IMR-90 (cell line): Measurements from ENCODE around the gene GTPBP6. TPM values are rescaled to one million over a fixed set of nuclear protein-coding genes. Genes with fewer than 3 reads are reported as not detected.

Experiments used
- ATAC-seq: fragments of 200-7000 bp; cut with Tn5 transposase; 2 replicates; pipeline ENCODE4 v1.9.1; 2020; ENCODE audit warnings: low read depth, mild to moderate bottlenecking, moderate library complexity
- BruUV-seq: library from RNA; stranded (reverse); fragments of 400-500 nt; replicated peaks from 2 replicates; lab custom pipeline; 2021; lab: Mats Ljungman, UMichigan
- CTCF ChIA-PET: fragments of 300-600 bp; formaldehyde crosslinking; extraction: SDS; loops from one replicate; lab custom pipeline; 2021; ENCODE audit warnings: antibody characterized with exemption; lab: Yijun Ruan, JAX
- POLR2A ChIA-PET: fragments of 300-600 bp; sonication (Branson Sonifier 250); formaldehyde crosslinking; loops from one replicate; lab custom pipeline; 2022; ENCODE audit warnings: antibody characterized with exemption; ENCODE audit not compliant: unreplicated experiment; lab: Charles Lee
- DNase-seq: peaks from one replicate; pipeline ENCODE4 v3.0.0; 2013
- H2AFZ ChIP-seq: replicated peaks from 2 replicates; pipeline ENCODE3; 2013; ENCODE audit warnings: low read length, mild to moderate bottlenecking; ENCODE audit not compliant: poor library complexity
- H2AK5ac ChIP-seq: 2 replicates; pipeline ENCODE4 v1.6.1; 2013; ENCODE audit warnings: low read depth, low read length, inconsistent platforms
- H2AK9ac ChIP-seq: replicated peaks from 2 replicates; pipeline ENCODE3; 2013; ENCODE audit warnings: mild to moderate bottlenecking, low read depth, low read length, moderate library complexity; ENCODE audit not compliant: poor library complexity
- H2BK120ac ChIP-seq: 2 replicates; pipeline ENCODE4 v1.6.1; 2013; ENCODE audit warnings: low read depth, low read length, inconsistent platforms
- H2BK15ac ChIP-seq: 3 replicates; pipeline ENCODE4 v1.6.1; 2013; ENCODE audit warnings: low read depth, low read length, inconsistent platforms
- H2BK20ac ChIP-seq: 2 replicates; pipeline ENCODE4 v1.6.1; 2013; ENCODE audit warnings: low read depth, mild to moderate bottlenecking, inconsistent platforms, low read length, moderate library complexity
- H2BK5ac ChIP-seq: 2 replicates; pipeline ENCODE4 v1.6.1; 2013; ENCODE audit warnings: mild to moderate bottlenecking, low read depth, low read length, inconsistent platforms; ENCODE audit not compliant: poor library complexity, severe bottlenecking
- H3K14ac ChIP-seq: replicated peaks from 2 replicates; pipeline ENCODE4 v1.6.1; 2013; ENCODE audit warnings: low read depth, low read length, inconsistent platforms
- H3K18ac ChIP-seq: 2 replicates; pipeline ENCODE4 v1.6.1; 2013; ENCODE audit warnings: low read depth, low read length, control low read depth
- H3K23ac ChIP-seq: 2 replicates; pipeline ENCODE4 v1.6.1; 2013; ENCODE audit warnings: low read depth, low read length, inconsistent platforms
- H3K27ac ChIP-seq: 2 replicates; pipeline ENCODE4 v1.5.1; 2013; ENCODE audit warnings: mild to moderate bottlenecking, control low read depth, low read length; ENCODE audit not compliant: insufficient read depth
- H3K27me3 ChIP-seq: 2 replicates; pipeline ENCODE4 v1.6.1; 2013; ENCODE audit warnings: low read length; ENCODE audit not compliant: control insufficient read depth, insufficient read depth
- H3K36me3 ChIP-seq: 2 replicates; pipeline ENCODE4 v1.6.1; 2013; ENCODE audit warnings: low read length, mixed read lengths; ENCODE audit not compliant: control insufficient read depth, insufficient read depth
- H3K4ac ChIP-seq: 2 replicates; pipeline ENCODE4 v1.6.1; 2013; ENCODE audit warnings: low read depth, low read length, inconsistent platforms
- H3K4me1 ChIP-seq: 2 replicates; pipeline ENCODE4 v1.6.1; 2013; ENCODE audit warnings: low read length, mixed read lengths; ENCODE audit not compliant: control insufficient read depth, insufficient read depth
- H3K4me2 ChIP-seq: 2 replicates; pipeline ENCODE4 v1.6.1; 2013; ENCODE audit warnings: low read depth, mild to moderate bottlenecking, control low read depth, low read length, moderate library complexity
- H3K4me3 ChIP-seq: 2 replicates; pipeline ENCODE4 v1.5.1; 2013; ENCODE audit warnings: low read depth, mild to moderate bottlenecking, control low read depth, low read length, moderate library complexity; ENCODE audit not compliant: insufficient read depth
- H3K56ac ChIP-seq: 2 replicates; pipeline ENCODE4 v1.6.1; 2013; ENCODE audit warnings: low read length, inconsistent platforms; ENCODE audit not compliant: insufficient read depth; ENCODE audit errors: extremely low read depth
- H3K79me1 ChIP-seq, 2 experiments: 2 replicates each; pipeline ENCODE4 v1.6.1; 2013; ENCODE audit warnings: low read length in 2 of 2, inconsistent platforms in 1 of 2, low read depth in 1 of 2
- H3K9ac ChIP-seq: 2 replicates; pipeline ENCODE4 v1.6.1; 2013; ENCODE audit warnings: low read depth, low read length, control low read depth
- H3K9me1 ChIP-seq: 2 replicates; pipeline ENCODE4 v1.6.1; 2013; ENCODE audit warnings: low read length, inconsistent platforms; ENCODE audit not compliant: insufficient read depth
- H3K9me3 ChIP-seq: 2 replicates; pipeline ENCODE4 v1.6.1; 2013; ENCODE audit warnings: low read length; ENCODE audit not compliant: control insufficient read depth, insufficient read depth
- H4K20me1 ChIP-seq: 2 replicates; pipeline ENCODE4 v1.6.1; 2013; ENCODE audit warnings: low read length, inconsistent platforms; ENCODE audit not compliant: insufficient read depth
- H4K5ac ChIP-seq: 2 replicates; pipeline ENCODE4 v1.6.1; 2013; ENCODE audit warnings: mild to moderate bottlenecking, low read depth, low read length, control low read depth
- H4K8ac ChIP-seq, 2 experiments: 2 replicates each; pipeline ENCODE4 v1.6.1; 2013; ENCODE audit warnings: low read depth in 2 of 2, low read length in 2 of 2, control low read depth in 1 of 2, inconsistent platforms in 1 of 2
- H4K91ac ChIP-seq: 2 replicates; pipeline ENCODE4 v1.6.1; 2013; ENCODE audit warnings: low read depth, low read length, inconsistent platforms; ENCODE audit not compliant: insufficient read depth
- RFX5 ChIP-seq: IDR thresholded peaks from 2 replicates; pipeline ENCODE4 v1.8.0; 2012; ENCODE audit warnings: low read depth, mild to moderate bottlenecking, low read length, moderate library complexity
- WGBS, 2 experiments: methylation state at CpG; one replicate each; pipeline versions ENCODE4 v1.1.5 to v1.1.7; 2013; ENCODE audit warnings: missing lambda C conversion rate in 2 of 2; ENCODE audit not compliant: insufficient read length in 1 of 2; ENCODE audit errors: extremely low coverage in 2 of 2; 5-methylcytosine and 5-hydroxymethylcytosine counted together
- dilution Hi-C: fragments of 300-500 bp; cut with HindIII; formaldehyde crosslinking; loops from one replicate; pipeline ENCODE4 v1.14.3; 2018; ENCODE audit warnings: low sequenced_read_pairs; ENCODE audit not compliant: unreplicated experiment
- in situ Hi-C: fragments of 300-500 bp; cut with MboI; formaldehyde crosslinking; loops from 3 replicates; pipeline ENCODE4 v1.14.3; 2019; ENCODE audit warnings: low sequenced_read_pairs, inconsistent platforms, mixed read lengths
- intact Hi-C: fragments of 100-400 bp; cut with micrococcal nuclease; formaldehyde crosslinking; loops from 2 replicates; pipeline ENCODE4 v1.10.0; 2022
- polyA plus RNA-seq, 3 experiments: library from polyadenylated mRNA; depleted of rRNA; stranded (reverse); fragments of >200 nt; gene quantifications; 2 replicates each; pipeline ENCODE4 v1.2.3, GENCODE V29; 2012; ENCODE audit warnings: low replicate concordance in 1 of 3
- total RNA-seq: library from RNA; depleted of rRNA; stranded (reverse); fragments of >200 nt; gene quantifications from 2 replicates; pipeline ENCODE4 v1.2.3, GENCODE V29; 2012

The GTPBP6 gene
- total and polyA plus RNA-seq, 2 of the 4 experiments (the other 2 are of a cell fraction), result 24.0 to 31.6 TPM

DNA sequence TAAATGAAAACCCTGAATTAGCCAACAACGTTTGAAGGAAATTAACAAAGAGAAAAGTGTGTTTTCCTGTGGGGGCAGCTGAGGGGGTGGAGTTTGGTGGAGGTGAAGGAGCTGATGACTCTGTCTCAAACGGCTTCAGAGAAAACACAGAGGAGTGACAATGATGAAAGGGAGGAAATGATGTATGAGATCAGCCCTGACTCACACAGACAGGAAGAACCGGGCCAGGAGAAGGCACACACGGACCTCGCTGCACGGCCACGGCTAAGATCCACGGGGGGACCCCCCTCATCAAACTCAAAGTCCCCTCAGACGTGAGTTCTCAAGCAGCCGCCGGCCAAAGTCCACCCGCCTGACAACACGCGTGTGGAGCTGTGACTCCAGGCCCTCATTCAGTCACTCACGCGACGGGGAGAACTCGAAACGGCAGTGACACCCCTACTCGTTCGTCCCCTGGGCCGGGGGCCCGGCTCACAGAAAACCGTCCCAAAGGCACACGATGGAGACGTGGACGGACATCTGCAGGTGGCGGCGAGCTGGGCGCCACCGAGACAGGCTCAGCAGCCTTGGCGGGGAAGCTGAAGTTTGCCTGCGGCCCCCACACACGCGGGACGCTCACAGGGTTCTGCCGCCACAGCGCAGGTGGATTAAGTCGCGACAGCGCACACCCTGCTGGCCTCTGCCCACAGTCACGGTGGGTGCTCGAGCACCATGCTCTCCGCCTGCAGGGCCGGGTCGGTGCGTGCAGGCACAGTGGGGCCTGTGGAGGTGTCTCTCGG is 39.3 kb upstream of the GTPBP6 start:
- CTCF ChIA-PET, result no interaction called here

More for the DNA sequence above, 39.3 kb upstream of the GTPBP6 start:
- Histone ChIP-seq H2AK5ac (no peak overlapping the region), H3K4me2 (no peak overlapping the region), H3K23ac (no peak overlapping the region), H3K4me3 (no peak overlapping the region), H3K27me3 (no peaks in the 10 kb centered on the region), H3K9me3 (peaks cover 18% of the 10 kb centered on the region), H2AK9ac (no peak overlapping the region), H3K56ac (no peak overlapping the region), H3K36me3 (peaks cover 14% of the 10 kb centered on the region; the same call in 1 of the 2 replicates), H2BK20ac (no peak overlapping the region), H4K5ac (no peak overlapping the region), H3K9me1 (no peaks in the 10 kb centered on the region), H2BK120ac (0 out of 2 replicates have a peak overlapping the region, but pooled peaks have one; percentile 8), H3K4ac (no peak overlapping the region), H4K91ac (no peak overlapping the region), H3K18ac (no peak overlapping the region), H3K27ac (no peak overlapping the region), H3K9ac (no peak overlapping the region), H2BK15ac (no peak overlapping the region), H4K20me1 (no peaks in the 10 kb centered on the region; the same call in 1 of the 2 replicates), H3K79me1 (peaks cover 0 to 5% of the 10 kb centered on the region in 2 experiments; a peak in 1 of 4 replicates), H3K4me1 (no peaks in the 10 kb centered on the region), H2BK5ac (no peak overlapping the region), H4K8ac (peak overlapping the region in 1 of 2 experiments; percentile 9; a peak in 1 of 4 replicates), H3K14ac (no peak overlapping the region), H2AFZ (peak overlapping the region; percentile 64)
- dilution Hi-C loops, result no loop called here
- peak; percentile 60 for ATAC-seq
- no TSS peak for BruUV-seq
- intact Hi-C loops, result no loop called here
- 93% methylated on average over 37 of the region's 48 CpGs; no CpG with 5 or more reads in 1 of the 2 experiments for WGBS, 2 experiments
- DNase-seq, result peak; percentile 60
- POLR2A ChIA-PET, result no interaction called here
- no peak for TF ChIP-seq RFX5
- in situ Hi-C loops, result no loop called here
